Transverse colon (tissue), 4 donors: ENCODE results near the gene MRAP2. TPM values are rescaled to one million over a fixed set of nuclear protein-coding genes. Genes with fewer than 3 reads are reported as not detected.

Source experiments
- DNase-seq: peaks from one replicate; pipeline ENCODE4 v3.0.0-alpha.2; 2019
- H3K27ac ChIP-seq, 4 donors: fragments of 200-600 bp; sonication (generic); 2 replicates each; pipeline ENCODE4 v1.5.1; 2016 to 2018; ENCODE audit warnings: inconsistent platforms in 4 of 4
- H3K27me3 ChIP-seq: fragments of 200-600 bp; sonication (generic); 2 replicates; pipeline ENCODE4 v1.5.1; 2017; ENCODE audit warnings: inconsistent platforms
- H3K36me3 ChIP-seq, 4 donors: fragments of 200-600 bp; sonication (generic); 2 replicates each; pipeline ENCODE4 v1.5.1; 2017 to 2019; ENCODE audit warnings: inconsistent platforms in 4 of 4
- H3K4me1 ChIP-seq, 4 donors: fragments of 200-600 bp; sonication (generic); 2 replicates each; pipeline ENCODE4 v1.5.1; 2017 to 2020; ENCODE audit warnings: inconsistent platforms in 4 of 4
- H3K4me3 ChIP-seq, 4 donors: fragments of 200-600 bp; sonication (generic); 1 replicate in 1 of 4; 2 replicates in 3 of 4; pipeline versions ENCODE4 v1.5.1 to v1.6.1; 2017 to 2019; ENCODE audit warnings: inconsistent platforms in 4 of 4
- H3K9me3 ChIP-seq, 2 donors: fragments of 200-600 bp; sonication (generic); 2 replicates each; pipeline ENCODE4 v1.5.1; 2017 to 2019; ENCODE audit warnings: inconsistent platforms in 2 of 2
- CTCF ChIP-seq, 5 experiments: fragments of 200-600 bp in 3 of 5; fragments of 450-650 bp in 2 of 5; sonication (generic) in 3 of 5; IDR thresholded peaks; 1 replicate in 2 of 5; 2 replicates in 3 of 5; pipeline ENCODE4 v1.5.1; 2016 to 2017; ENCODE audit warnings: antibody characterized with exemption in 5 of 5, inconsistent platforms in 3 of 5, mild to moderate bottlenecking in 2 of 5, moderate library complexity in 1 of 5
- EP300 ChIP-seq: sonication (generic); formaldehyde crosslinking; IDR thresholded peaks from one replicate; pipeline ENCODE4 v1.6.1; 2017; ENCODE audit warnings: antibody characterized with exemption, low read depth
- POLR2A ChIP-seq: fragments of 450-650 bp; IDR thresholded peaks from one replicate; pipeline ENCODE4 v1.6.1; 2016; ENCODE audit warnings: antibody characterized with exemption, mild to moderate bottlenecking, moderate library complexity
- POLR2AphosphoS5 ChIP-seq, 3 donors: sonication (generic); formaldehyde crosslinking; IDR thresholded peaks; one replicate each; pipeline ENCODE4 v1.6.1; 2016; ENCODE audit warnings: antibody characterized with exemption in 3 of 3
- in situ Hi-C, 4 donors: fragments of 200-750 bp; cut with MboI; loops; one replicate each; pipeline versions ENCODE4 v1.15.0 to v1.15.1; 2017; ENCODE audit warnings: low sequenced_read_pairs in 3 of 4, low pct_ligation_motif_present in 1 of 4, low pct_unique_long_range_greater_than_20kb in 1 of 4
- intact Hi-C: fragments of 100-400 bp; cut with DNase I; formaldehyde crosslinking; loops from one replicate; pipeline ENCODE4 v1.15.1; 2023; ENCODE audit warnings: low total_unique reads
- total RNA-seq, 4 donors: library from RNA; depleted of rRNA; stranded (reverse); fragments of >200 nt; gene quantifications; one replicate each; pipeline ENCODE4 v1.1.0, GENCODE V29; 2016

The MRAP2 gene
- total RNA-seq, 4 donors from 2014 or later: 0.80 to 5.1 (median 2.9) TPM

GRCh38 chr6:84139311-84139710 lies 105.7 kb downstream of the MRAP2 start:
- TF ChIP-seq CTCF (IDR thresholded peaks at IDR 0.05) (no peak), POLR2AphosphoS5 (IDR thresholded peaks at IDR 0.05) (no peak), POLR2A (no peak), EP300 (no peak)
- no peak for DNase-seq
- Histone ChIP-seq H3K4me1 (no peaks in the 10 kb centered on the region), H3K36me3 (peaks cover 0 to 1% (median 0%) of the 10 kb centered on the region in 4 donors), H3K4me3 (no peak overlapping the region), H3K27me3 (no peaks in the 10 kb centered on the region), H3K9me3 (no peaks in the 10 kb centered on the region), H3K27ac (no peak overlapping the region)
- in situ Hi-C loops (no loop called here), intact Hi-C loops (no loop called here)

Other genes starting within 250 kb of the MRAP2 start
- not detected for gene RIPPLY2, start 180.4 kb upstream of the MRAP2 start, total RNA-seq
- 10 to 100 TPM in 1 of 4 donors, 1 to 10 TPM in 3; 6.0 to 10.5 (median 8.4) TPM for gene CYB5R4, start 174.1 kb upstream of the MRAP2 start, total RNA-seq
- gene CEP162, start 193.9 kb downstream of the MRAP2 start, total RNA-seq: 10 to 100 TPM in 2 of 4 donors, 1 to 10 TPM in 2; 8.2 to 45.0 (median 9.7) TPM